ENCODE measurements around the gene SFXN1.

SFXN1 gene

GRCh38 chr5:175460126-175460525 lies 18.2 kb upstream of the SFXN1 start:
- no peaks in the 10 kb centered on the region for H3K36me3 Mint-ChIP-seq (ENCODE audit: low read depth)
- H3K27me3 Mint-ChIP-seq, result peaks cover 4% of the 10 kb centered on the region
- H3K4me3 Mint-ChIP-seq, result no peak overlapping the region
- H3K9me3 Mint-ChIP-seq, result no peaks in the 10 kb centered on the region
- H3K4me1 Mint-ChIP-seq (ENCODE audit: low read depth), result peaks cover 14% of the 10 kb centered on the region
- H3K27ac Mint-ChIP-seq, result no peak overlapping the region

- no peak overlapping the region for H3K4me3 Mint-ChIP-seq
- H3K4me1 Mint-ChIP-seq (ENCODE audit: low read depth), result peaks cover 19% of the 10 kb centered on the region
- no peaks in the 10 kb centered on the region for H3K9me3 Mint-ChIP-seq
- no peaks in the 10 kb centered on the region for H3K27me3 Mint-ChIP-seq
- no peaks in the 10 kb centered on the region for H3K36me3 Mint-ChIP-seq (ENCODE audit: low read depth)
- no peak overlapping the region for H3K27ac Mint-ChIP-seq
These were observed 17.8 kb upstream of the SFXN1 start for GRCh38 chr5:175460552-175460951.

- Mint-ChIP-seq H3K4me1 (ENCODE audit: low read depth) (peaks cover 22% of the 10 kb centered on the region), H3K27ac (no peak overlapping the region), H3K36me3 (ENCODE audit: low read depth) (no peaks in the 10 kb centered on the region), H3K27me3 (peaks cover 1% of the 10 kb centered on the region), H3K4me3 (no peak overlapping the region), H3K9me3 (no peaks in the 10 kb centered on the region)
These were observed 17.0 kb upstream of the SFXN1 start for GRCh38 chr5:175461370-175461769.

- H3K36me3 Mint-ChIP-seq (ENCODE audit: low read depth), result no peaks in the 10 kb centered on the region
- H3K27me3 Mint-ChIP-seq, result peaks cover 9% of the 10 kb centered on the region
- H3K4me1 Mint-ChIP-seq (ENCODE audit: low read depth), result peaks cover 16% of the 10 kb centered on the region
- H3K4me3 Mint-ChIP-seq, result no peak overlapping the region
- no peak overlapping the region for H3K27ac Mint-ChIP-seq
- no peaks in the 10 kb centered on the region for H3K9me3 Mint-ChIP-seq
These were observed 14.7 kb upstream of the SFXN1 start for GRCh38 chr5:175463641-175464040.

GRCh38 chr5:175464074-175464941 lies 14.1 kb upstream of the SFXN1 start:
- no peaks in the 10 kb centered on the region for H3K36me3 Mint-ChIP-seq (ENCODE audit: low read depth)
- H3K9me3 Mint-ChIP-seq, result no peaks in the 10 kb centered on the region
- peaks cover 16% of the 10 kb centered on the region for H3K4me1 Mint-ChIP-seq (ENCODE audit: low read depth)
- H3K4me3 Mint-ChIP-seq, result no peak overlapping the region
- H3K27me3 Mint-ChIP-seq, result peaks cover 9% of the 10 kb centered on the region
- no peak overlapping the region for H3K27ac Mint-ChIP-seq

- Mint-ChIP-seq H3K36me3 (ENCODE audit: low read depth) (no peaks in the 10 kb centered on the region), H3K9me3 (no peaks in the 10 kb centered on the region), H3K27me3 (peaks cover 9% of the 10 kb centered on the region), H3K4me1 (ENCODE audit: low read depth) (peaks cover 16% of the 10 kb centered on the region), H3K4me3 (no peak overlapping the region), H3K27ac (no peak overlapping the region)
These were observed 13.5 kb upstream of the SFXN1 start for GRCh38 chr5:175464942-175465233.

GRCh38 chr5:175465282-175465681 lies 13.1 kb upstream of the SFXN1 start:
- Mint-ChIP-seq H3K27ac (no peak overlapping the region), H3K9me3 (no peaks in the 10 kb centered on the region), H3K4me1 (ENCODE audit: low read depth) (peaks cover 16% of the 10 kb centered on the region), H3K27me3 (peaks cover 9% of the 10 kb centered on the region), H3K4me3 (no peak overlapping the region), H3K36me3 (ENCODE audit: low read depth) (no peaks in the 10 kb centered on the region)

GRCh38 chr5:175466700-175467318 lies 11.6 kb upstream of the SFXN1 start:
- Mint-ChIP-seq H3K4me1 (ENCODE audit: low read depth) (peaks cover 22% of the 10 kb centered on the region), H3K27ac (no peak overlapping the region), H3K27me3 (peaks cover 9% of the 10 kb centered on the region), H3K4me3 (no peak overlapping the region), H3K36me3 (ENCODE audit: low read depth) (no peaks in the 10 kb centered on the region), H3K9me3 (no peaks in the 10 kb centered on the region)

GRCh38 chr5:175467983-175468690 lies 10.2 kb upstream of the SFXN1 start:
- H3K4me1 Mint-ChIP-seq (ENCODE audit: low read depth), result peaks cover 33% of the 10 kb centered on the region
- H3K36me3 Mint-ChIP-seq (ENCODE audit: low read depth), result no peaks in the 10 kb centered on the region
- H3K4me3 Mint-ChIP-seq, result no peak overlapping the region
- no peaks in the 10 kb centered on the region for H3K9me3 Mint-ChIP-seq
- H3K27me3 Mint-ChIP-seq, result peaks cover 9% of the 10 kb centered on the region
- no peak overlapping the region for H3K27ac Mint-ChIP-seq

- no peak overlapping the region for H3K4me3 Mint-ChIP-seq
- no peaks in the 10 kb centered on the region for H3K9me3 Mint-ChIP-seq
- peaks cover 33% of the 10 kb centered on the region for H3K4me1 Mint-ChIP-seq (ENCODE audit: low read depth)
- no peaks in the 10 kb centered on the region for H3K36me3 Mint-ChIP-seq (ENCODE audit: low read depth)
- no peak overlapping the region for H3K27ac Mint-ChIP-seq
- H3K27me3 Mint-ChIP-seq, result peaks cover 9% of the 10 kb centered on the region
These were observed 9.5 kb upstream of the SFXN1 start for GRCh38 chr5:175468892-175469291.

GRCh38 chr5:175469916-175470315 lies 8.4 kb upstream of the SFXN1 start:
- Mint-ChIP-seq H3K9me3 (no peaks in the 10 kb centered on the region), H3K4me3 (no peak overlapping the region), H3K4me1 (ENCODE audit: low read depth) (peaks cover 28% of the 10 kb centered on the region), H3K27ac (no peak overlapping the region), H3K27me3 (peaks cover 18% of the 10 kb centered on the region), H3K36me3 (ENCODE audit: low read depth) (no peaks in the 10 kb centered on the region)

GRCh38 chr5:175470781-175471180 lies 7.6 kb upstream of the SFXN1 start:
- Mint-ChIP-seq H3K4me1 (ENCODE audit: low read depth) (peaks cover 21% of the 10 kb centered on the region), H3K9me3 (no peaks in the 10 kb centered on the region), H3K27me3 (peaks cover 21% of the 10 kb centered on the region), H3K36me3 (ENCODE audit: low read depth) (no peaks in the 10 kb centered on the region), H3K4me3 (no peak overlapping the region), H3K27ac (no peak overlapping the region)

GRCh38 chr5:175471196-175471595 lies 7.2 kb upstream of the SFXN1 start:
- peaks cover 21% of the 10 kb centered on the region for H3K27me3 Mint-ChIP-seq
- H3K27ac Mint-ChIP-seq, result peak overlapping the region; percentile 1
- peaks cover 23% of the 10 kb centered on the region for H3K4me1 Mint-ChIP-seq (ENCODE audit: low read depth)
- H3K36me3 Mint-ChIP-seq (ENCODE audit: low read depth), result no peaks in the 10 kb centered on the region
- H3K9me3 Mint-ChIP-seq, result no peaks in the 10 kb centered on the region
- H3K4me3 Mint-ChIP-seq, result no peak overlapping the region

GRCh38 chr5:175471628-175472027 lies 6.7 kb upstream of the SFXN1 start:
- no peak overlapping the region for H3K4me3 Mint-ChIP-seq
- H3K4me1 Mint-ChIP-seq (ENCODE audit: low read depth), result peaks cover 28% of the 10 kb centered on the region
- no peaks in the 10 kb centered on the region for H3K9me3 Mint-ChIP-seq
- H3K27me3 Mint-ChIP-seq, result peaks cover 17% of the 10 kb centered on the region
- H3K36me3 Mint-ChIP-seq (ENCODE audit: low read depth), result no peaks in the 10 kb centered on the region
- peak overlapping the region; percentile 1 for H3K27ac Mint-ChIP-seq

- Mint-ChIP-seq H3K4me1 (ENCODE audit: low read depth) (peaks cover 30% of the 10 kb centered on the region), H3K4me3 (no peak overlapping the region), H3K36me3 (ENCODE audit: low read depth) (no peaks in the 10 kb centered on the region), H3K27me3 (peaks cover 17% of the 10 kb centered on the region), H3K9me3 (no peaks in the 10 kb centered on the region), H3K27ac (no peak overlapping the region)
These were observed 6.0 kb upstream of the SFXN1 start for GRCh38 chr5:175472378-175472777.

All from stimulated activated naive CD8-positive, alpha-beta T cell treated with anti-CD3 and anti-CD28 coated beads, Interleukin-15, Interleukin-2, amounts not matched to agents 100 ng/mL and 50 ng/mL, for 24 hours (primary cell).